NCI-H460 (cell line): ENCODE results near the gene PLSCR2. TPM values are rescaled to one million over a fixed set of nuclear protein-coding genes. Genes with fewer than 3 reads are reported as not detected.
"Not testable (repeated sequence)": the region's sequence is repeated elsewhere in the genome, so short reads cannot be mapped to it uniquely, and the experiment has no call there.

Experiments
- DNase-seq: peaks from one replicate; pipeline ENCODE4 v3.0.0-alpha.2; 2016; ENCODE audit warnings: low read depth; ENCODE audit errors: extremely low read depth
- total RNA-seq: library from RNA; depleted of rRNA; stranded (reverse); fragments of >200 nt; shearing (Covaris generic); gene quantifications from 2 replicates; pipeline ENCODE4 v1.2.3, GENCODE V29; 2014

The PLSCR2 gene
- total RNA-seq, 1 experiment from 2014 or later: not detected

GRCh38 chr3:146493221-146493620 lies 23.9 kb upstream of the PLSCR2 start:
- DNase-seq: no peak

GRCh38 chr3:146491303-146491702 lies 21.9 kb upstream of the PLSCR2 start:
- no peak for DNase-seq

GRCh38 chr3:146485297-146485696 lies 15.9 kb upstream of the PLSCR2 start:
- no peak for DNase-seq

- DNase-seq: no peak
Observed at GRCh38 chr3:146476094-146476740, 6.9 kb upstream of the PLSCR2 start.

GRCh38 chr3:146474976-146475375 lies 5.6 kb upstream of the PLSCR2 start:
- DNase-seq: not testable (repeated sequence)

- no peak for DNase-seq
Observed at GRCh38 chr3:146473726-146474125, 4.4 kb upstream of the PLSCR2 start.

GRCh38 chr3:146472611-146473010 lies 3.2 kb upstream of the PLSCR2 start:
- DNase-seq: no peak

GRCh38 chr3:146471012-146471411 lies 1.7 kb upstream of the PLSCR2 start:
- DNase-seq: no peak

GRCh38 chr3:146470425-146470990 lies 1.1 kb upstream of the PLSCR2 start:
- no peak for DNase-seq

GRCh38 chr3:146468671-146469149 lies 651 bp downstream of the PLSCR2 start:
- no peak for DNase-seq

- DNase-seq: no peak
Observed at GRCh38 chr3:146468234-146468633, 1.1 kb downstream of the PLSCR2 start.

- no peak for DNase-seq
Observed at GRCh38 chr3:146466604-146467003, 2.8 kb downstream of the PLSCR2 start.

GRCh38 chr3:146465693-146466465 lies 3.5 kb downstream of the PLSCR2 start:
- DNase-seq: no peak

- DNase-seq: no peak
Observed at GRCh38 chr3:146464783-146465182, 4.6 kb downstream of the PLSCR2 start.

- DNase-seq: no peak
Observed at GRCh38 chr3:146464005-146464595, 5.3 kb downstream of the PLSCR2 start.

- DNase-seq: no peak
Observed at GRCh38 chr3:146454796-146455195, 14.6 kb downstream of the PLSCR2 start.

- no peak for DNase-seq
Observed at GRCh38 chr3:146449613-146450012, 19.7 kb downstream of the PLSCR2 start.

- no peak for DNase-seq
Observed at GRCh38 chr3:146449076-146449475, 20.3 kb downstream of the PLSCR2 start.

GRCh38 chr3:146446026-146446425 lies 23.3 kb downstream of the PLSCR2 start:
- DNase-seq: no peak

- DNase-seq: not testable (repeated sequence)
Observed at GRCh38 chr3:146440310-146440709, 29.1 kb downstream of the PLSCR2 start.

GRCh38 chr3:146432066-146432465 lies 37.3 kb downstream of the PLSCR2 start:
- no peak for DNase-seq
